SU-DHL-6 (cell line): ENCODE measurements around the gene TTC4.

Source experiments
- EZH2phosphoT487 ChIP-seq: fragments of 200-600 bp; sonication (generic), shearing (Covaris generic); conservative IDR thresholded peaks from 2 replicates; pipeline ENCODE4 v1.6.1; 2018; ENCODE audit warnings: mild to moderate bottlenecking, antibody characterized with exemption, low read length, moderate library complexity, mixed read lengths
- TF ChIP-seq, protein P1 (sequence below): fragments of 200-600 bp; sonication (generic); IDR thresholded peaks from one replicate; pipeline ENCODE4 v1.5.1; 2017; ENCODE audit warnings: antibody characterized with exemption, mild to moderate bottlenecking, low read length, moderate library complexity; ENCODE audit not compliant: insufficient read depth, poor library complexity, severe bottlenecking

GRCh38 chr1:54788459-54788858, 72.8 kb downstream of the TTC4 start:
- TF ChIP-seq, protein P1, sequence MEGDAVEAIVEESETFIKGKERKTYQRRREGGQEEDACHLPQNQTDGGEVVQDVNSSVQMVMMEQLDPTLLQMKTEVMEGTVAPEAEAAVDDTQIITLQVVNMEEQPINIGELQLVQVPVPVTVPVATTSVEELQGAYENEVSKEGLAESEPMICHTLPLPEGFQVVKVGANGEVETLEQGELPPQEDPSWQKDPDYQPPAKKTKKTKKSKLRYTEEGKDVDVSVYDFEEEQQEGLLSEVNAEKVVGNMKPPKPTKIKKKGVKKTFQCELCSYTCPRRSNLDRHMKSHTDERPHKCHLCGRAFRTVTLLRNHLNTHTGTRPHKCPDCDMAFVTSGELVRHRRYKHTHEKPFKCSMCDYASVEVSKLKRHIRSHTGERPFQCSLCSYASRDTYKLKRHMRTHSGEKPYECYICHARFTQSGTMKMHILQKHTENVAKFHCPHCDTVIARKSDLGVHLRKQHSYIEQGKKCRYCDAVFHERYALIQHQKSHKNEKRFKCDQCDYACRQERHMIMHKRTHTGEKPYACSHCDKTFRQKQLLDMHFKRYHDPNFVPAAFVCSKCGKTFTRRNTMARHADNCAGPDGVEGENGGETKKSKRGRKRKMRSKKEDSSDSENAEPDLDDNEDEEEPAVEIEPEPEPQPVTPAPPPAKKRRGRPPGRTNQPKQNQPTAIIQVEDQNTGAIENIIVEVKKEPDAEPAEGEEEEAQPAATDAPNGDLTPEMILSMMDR, result no peak
- no peak for TF ChIP-seq EZH2phosphoT487
